DMS53 (cell line): ENCODE data around the gene FCRL6.
A peak's percentile ranks its signal among the peaks of the same experiment; 100 is the strongest.

Experiments used
- DNase-seq: peaks from one replicate; lab custom pipeline; 2025; lab: John Stamatoyannopoulos, UW

FCRL6 gene, protein sequence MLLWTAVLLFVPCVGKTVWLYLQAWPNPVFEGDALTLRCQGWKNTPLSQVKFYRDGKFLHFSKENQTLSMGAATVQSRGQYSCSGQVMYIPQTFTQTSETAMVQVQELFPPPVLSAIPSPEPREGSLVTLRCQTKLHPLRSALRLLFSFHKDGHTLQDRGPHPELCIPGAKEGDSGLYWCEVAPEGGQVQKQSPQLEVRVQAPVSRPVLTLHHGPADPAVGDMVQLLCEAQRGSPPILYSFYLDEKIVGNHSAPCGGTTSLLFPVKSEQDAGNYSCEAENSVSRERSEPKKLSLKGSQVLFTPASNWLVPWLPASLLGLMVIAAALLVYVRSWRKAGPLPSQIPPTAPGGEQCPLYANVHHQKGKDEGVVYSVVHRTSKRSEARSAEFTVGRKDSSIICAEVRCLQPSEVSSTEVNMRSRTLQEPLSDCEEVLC

DNA sequence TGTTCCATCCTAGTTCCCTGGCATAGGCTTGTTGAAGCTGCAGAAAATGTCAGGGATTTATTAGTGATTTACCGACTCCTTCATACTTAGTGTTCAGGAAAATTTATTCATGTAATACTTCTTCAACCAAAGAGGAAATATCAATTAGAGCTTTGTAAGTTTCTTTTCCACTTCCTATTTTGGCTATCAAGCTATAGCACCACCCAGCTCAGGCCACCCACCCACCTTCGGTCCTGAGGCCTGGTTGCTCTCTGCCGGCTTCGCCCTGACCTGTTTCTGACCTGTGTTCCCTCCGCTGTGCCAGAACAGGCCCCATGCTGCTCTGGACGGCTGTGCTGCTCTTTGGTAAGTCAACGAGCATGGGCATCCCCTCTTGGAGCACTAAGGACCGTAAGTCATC is at the start of gene FCRL6:
TSS of gene FCRL6 (plus strand) at position 250 of the 400 bp plus-strand sequence. CDS start at position 315, 65 bp downstream.
- DNase-seq: no peak

DNA sequence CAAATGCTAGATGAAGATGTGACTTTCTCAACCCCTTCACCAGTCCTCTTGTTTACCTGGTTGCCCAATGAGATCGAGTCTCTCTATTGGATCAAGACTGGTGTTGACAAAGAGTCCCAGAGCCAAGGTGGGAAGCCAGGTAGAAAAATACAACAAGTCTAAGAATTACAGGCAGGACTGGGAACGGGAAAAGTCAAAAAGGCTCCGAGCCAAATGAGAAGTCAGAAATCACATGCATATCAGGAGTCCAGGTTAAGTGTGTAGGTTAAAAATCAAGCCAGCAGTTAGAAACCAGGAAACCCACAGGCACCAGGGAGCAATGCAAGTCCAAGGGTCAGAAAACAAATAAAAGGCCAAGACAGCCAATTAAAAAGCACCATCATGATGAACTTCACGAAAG is 48.8 kb upstream of the FCRL6 start:
- no peak for DNase-seq

DNA sequence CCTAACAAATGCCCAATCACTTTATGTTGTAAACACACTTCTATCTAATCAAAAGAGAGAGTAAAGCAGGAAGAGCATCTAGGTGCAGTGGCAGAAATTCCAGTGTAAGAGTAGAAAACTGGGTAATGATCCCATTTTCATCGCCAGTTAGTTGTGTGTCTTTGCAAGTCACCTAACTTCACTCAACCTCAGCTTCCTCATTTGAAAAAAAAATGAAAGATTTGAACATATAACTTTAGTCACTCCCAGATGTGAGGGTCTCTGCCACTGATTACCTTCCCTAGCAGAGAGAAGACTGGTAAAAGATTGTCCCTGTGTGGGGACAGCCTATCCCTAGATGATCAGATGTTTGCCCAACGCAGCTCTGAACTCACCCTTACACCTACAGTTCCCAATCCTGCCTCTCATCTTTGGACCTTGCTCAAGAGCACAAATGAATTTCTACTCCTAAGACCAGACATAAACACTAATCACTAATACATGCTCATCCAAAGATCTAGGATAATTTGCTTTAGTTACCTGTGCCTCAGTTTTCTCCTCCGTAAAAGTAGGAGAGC is 46.6 kb upstream of the FCRL6 start:
- DNase-seq: no peak

DNA sequence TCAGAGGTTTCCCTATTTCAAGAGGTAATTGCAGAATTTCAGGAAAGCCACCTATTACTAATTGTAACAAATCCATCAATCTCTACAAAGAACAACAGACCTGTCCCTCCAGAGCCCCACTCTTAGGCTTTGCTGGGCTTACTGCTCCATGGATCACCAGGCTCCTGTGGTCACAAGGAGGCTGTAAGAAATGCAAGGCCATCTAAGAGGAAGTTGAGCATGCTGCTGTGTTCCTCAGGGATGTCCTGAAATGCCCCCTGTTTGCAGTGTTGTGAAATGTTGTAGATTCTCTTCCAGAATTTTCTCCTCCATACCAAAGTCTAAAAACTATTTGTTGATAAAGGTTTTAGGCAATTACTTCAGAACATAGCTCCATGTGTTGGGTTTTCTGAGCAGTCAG is 45.8 kb upstream of the FCRL6 start:
- no peak for DNase-seq

DNA sequence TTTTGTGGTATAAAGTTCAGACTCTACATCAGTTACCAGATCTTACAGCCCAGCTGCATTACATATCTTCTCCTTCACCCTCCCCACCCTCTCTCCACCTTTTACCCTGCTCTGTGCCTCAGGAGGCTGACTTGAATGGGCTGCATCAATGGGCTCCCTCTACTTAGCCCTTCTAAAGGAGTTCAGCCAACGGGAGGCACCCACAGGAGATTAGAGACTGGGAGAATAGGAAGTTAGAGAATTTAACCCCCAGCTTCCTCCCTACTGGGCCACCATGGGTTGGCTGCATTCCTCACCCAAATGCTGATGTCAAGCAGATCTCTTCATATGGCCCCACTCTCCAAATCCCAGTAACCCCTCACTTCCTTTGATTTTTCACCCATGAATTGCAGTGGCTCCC is 38.5 kb upstream of the FCRL6 start:
- no peak for DNase-seq

DNA sequence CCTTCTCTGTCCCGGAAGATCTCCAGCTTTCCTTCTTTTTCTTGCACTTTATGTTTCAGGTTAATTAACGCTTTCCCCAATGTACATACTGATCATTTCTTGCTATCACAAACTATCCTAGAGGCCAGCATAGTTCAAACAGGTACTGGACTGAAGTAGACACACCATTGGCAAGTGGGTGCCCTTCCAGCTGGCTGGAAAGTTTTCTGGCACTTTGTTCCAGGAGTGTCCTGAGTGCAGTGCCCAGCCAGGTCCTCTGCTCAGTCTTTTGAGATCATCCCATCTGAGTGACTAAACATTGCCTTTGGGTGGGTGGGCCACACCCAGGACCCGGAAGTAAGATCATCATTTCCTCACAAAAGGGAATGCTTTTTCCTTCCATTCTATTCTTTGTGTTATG is 36.4 kb upstream of the FCRL6 start:
- DNase-seq: no peak

DNA sequence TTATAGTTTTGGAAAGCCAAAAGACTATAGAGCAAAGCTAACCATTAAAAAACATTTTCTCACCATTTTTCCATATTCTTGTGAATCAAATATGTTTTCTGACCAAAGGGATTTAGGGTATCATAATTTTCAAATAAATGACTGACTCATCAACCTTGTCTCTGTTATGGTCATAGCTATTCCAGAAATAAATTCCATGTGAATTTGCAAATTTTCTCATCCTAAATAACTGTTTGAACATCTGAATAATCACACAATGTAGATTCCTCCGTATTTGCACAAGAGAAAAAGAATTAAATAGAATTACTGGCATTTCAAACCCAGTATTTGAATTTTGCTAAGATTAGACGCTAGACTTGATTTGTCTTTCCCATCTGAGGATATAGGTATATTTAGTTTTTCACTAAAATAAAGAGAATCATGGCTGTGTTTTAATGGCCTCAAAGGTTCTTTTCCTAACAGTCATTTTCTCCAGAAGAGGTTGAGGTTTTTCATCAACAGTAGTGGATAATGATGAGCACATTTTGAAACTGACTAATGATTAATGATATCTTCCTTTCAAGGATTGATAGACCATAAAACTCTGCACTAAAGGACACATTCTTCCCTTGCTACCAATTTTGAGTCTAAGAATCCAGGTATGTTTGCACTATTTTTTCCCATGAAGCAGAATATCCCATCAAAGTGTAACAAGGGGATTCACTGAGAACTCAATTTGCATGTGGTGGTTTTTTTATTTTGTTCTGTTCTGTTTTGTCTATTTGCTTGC is 30.8 kb upstream of the FCRL6 start:
- DNase-seq: no peak

DNA sequence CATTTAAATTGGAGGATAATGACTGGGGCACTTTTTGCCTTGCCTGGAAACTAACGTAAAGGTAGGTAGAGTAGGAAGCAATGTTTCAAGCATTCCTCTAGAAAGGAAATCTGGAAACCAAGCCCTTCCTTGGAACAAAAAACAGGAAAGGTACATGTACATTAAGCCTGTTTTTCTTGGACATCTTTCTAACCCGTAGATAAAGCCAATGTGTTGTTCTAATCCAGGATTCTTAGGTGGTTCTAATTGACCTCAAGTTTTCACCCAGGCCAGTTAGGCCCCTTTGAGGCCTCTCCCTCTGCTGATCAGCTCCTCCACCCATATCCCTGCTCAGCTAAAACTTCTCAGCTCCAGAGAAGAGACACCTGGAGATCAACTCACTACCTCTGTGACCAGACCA is 27.7 kb upstream of the FCRL6 start:
- DNase-seq: no peak

DNA sequence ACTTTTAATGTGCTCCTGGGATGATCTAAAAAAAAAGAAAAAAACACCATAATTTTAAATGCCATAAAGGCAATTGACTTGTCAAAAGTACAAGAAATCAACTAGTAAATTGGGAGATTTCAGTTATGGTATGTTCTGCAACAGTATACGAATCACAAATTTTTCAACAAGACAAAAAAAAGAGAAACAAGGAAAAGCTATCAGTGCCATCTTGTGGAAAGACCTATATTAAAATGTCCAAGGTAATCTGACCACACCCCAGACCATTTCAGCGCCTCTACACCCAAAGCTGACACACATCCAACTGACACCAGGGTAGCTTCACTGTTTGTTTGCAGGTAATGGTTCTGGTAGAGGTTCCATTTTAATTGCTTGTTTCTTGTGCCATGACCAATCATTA is 26.4 kb upstream of the FCRL6 start:
- peak; percentile 8 for DNase-seq

DNA sequence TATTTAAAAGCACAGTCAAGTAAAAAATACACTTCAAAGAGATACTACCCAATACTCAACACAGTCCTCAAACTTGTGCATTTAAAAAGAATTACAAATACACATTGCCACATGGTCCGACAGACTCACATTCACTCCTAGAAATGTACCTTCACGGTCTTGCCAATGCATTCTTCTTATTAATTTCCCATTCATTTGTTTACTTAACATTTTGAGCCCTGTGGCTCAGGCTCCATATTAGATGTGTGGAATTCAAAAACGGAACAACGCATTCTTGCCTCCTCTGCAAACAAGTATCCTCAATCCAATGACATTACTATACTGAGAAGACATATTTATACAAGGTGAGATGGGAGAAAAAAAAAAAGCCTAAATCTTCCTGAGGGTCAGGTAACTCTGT is 23.9 kb upstream of the FCRL6 start:
- DNase-seq: no peak

DNA sequence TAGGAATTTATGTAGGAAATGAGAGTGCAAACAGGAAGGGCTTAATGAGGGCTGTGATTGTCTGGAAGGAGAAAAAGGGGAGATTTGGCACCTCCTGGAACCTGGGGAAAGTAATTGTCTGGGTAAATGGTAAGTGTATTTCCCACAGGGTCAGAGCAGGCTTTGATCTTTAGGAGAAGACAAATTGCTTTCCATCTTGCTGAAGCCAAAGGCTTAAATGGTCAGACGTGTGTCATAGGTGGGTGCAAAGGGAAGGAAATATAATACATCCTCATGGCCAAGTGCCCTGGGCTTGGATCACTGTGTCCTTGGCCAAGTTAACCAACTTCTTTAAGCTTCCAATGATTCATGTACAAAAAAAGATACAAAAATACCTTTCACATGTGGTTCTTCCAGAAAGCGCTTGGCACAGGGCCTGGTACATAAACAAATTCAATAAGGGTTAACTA is 22.7 kb upstream of the FCRL6 start:
- DNase-seq: no peak

DNA sequence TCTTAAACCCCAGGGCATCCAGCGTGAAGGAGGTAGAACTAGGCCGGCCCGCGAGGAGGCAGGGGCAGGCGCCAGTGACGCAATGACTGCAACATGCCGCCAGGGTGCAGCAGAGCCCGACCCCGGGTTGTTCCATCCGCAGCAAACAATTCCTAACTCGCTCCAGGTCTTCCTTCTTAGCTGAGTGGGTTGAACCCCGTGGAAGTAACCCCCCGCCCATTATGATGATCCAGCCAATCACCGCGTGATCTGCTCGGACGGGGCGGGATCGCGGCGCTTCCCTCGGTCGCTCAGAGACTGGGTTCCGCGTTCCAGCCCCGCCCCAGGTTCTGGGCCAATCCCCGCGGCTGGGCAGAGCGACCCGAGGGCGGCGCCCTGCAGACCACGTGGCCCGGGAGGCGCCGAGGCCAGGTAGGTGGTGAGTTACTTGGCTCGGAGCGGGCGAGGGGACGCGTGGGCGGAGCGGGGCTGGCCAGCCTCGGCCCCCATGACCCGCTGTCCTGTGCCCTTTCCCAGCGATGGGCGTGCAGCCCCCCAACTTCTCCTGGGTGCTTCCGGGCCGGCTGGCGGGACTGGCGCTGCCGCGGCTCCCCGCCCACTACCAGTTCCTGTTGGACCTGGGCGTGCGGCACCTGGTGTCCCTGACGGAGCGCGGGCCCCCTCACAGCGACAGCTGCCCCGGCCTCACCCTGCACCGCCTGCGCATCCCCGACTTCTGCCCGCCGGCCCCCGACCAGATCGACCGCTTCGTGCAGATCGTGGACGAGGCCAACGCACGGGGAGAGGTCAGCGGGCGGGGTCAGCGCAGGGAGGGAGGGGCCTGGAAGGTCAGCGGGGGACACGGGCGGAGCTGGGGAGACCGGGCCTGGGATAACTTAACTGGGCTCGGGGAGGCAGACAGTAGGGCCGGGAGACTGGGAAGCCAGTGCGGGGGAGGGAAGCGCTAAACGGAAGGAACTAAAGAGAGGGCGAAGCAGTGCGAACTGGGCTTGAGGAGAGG is 21.3 kb upstream of the FCRL6 start, which contains the start of gene DUSP23:
TSS of gene DUSP23 (plus strand) at position 380 of the 1,000 bp plus-strand sequence. CDS start at position 519, 139 bp downstream.
- DNase-seq: peak; percentile 99

DNA sequence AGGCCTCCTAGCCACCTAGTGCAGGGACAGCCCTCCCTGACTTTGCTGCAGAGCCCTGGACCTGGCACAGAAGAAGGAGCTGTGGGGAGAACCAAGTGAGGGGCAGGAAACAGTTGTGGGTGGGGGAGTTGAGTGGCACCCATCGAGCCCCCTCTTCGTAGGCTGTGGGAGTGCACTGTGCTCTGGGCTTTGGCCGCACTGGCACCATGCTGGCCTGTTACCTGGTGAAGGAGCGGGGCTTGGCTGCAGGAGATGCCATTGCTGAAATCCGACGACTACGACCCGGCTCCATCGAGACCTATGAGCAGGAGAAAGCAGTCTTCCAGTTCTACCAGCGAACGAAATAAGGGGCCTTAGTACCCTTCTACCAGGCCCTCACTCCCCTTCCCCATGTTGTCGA is 20.2 kb upstream of the FCRL6 start:
- no peak for DNase-seq

DNA sequence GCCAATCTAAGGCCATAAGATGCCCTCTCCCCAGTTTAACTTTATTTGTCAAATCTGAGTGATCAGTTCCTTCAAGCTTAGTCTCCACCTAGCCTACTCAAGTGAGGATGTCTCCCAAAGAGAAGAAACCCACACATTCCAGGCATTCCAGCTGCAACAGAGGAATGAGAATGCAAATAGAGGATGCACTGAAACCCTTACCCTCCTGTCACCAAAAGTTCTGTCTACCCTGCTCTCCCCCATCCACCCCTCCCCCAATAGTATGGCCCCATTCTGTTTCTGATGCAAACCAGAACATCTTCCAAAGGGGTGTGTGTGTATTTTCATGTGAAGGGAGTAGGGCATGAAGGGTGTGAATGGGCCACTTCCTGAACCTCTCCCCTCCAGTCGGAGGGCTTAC is 18.4 kb upstream of the FCRL6 start:
- DNase-seq: no peak

DNA sequence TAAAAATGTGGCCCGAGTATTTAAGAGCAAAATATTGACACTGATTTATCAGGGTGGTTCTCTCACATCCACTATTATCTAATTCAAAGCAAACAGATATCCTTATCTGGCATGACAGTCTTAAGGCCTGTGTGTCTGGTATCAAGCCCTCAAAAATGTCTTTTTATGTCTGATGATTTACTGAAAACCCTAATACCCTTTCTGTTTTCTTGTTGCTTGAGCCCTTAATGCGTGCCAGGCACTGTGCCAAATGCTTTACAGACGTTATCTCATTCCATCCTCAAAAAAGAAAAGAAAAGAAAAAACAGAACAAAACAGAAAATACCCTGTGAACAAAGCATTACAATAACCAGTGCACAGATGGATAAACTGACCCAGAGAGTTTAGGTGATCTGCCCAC is 15.7 kb upstream of the FCRL6 start:
- DNase-seq: no peak

DNA sequence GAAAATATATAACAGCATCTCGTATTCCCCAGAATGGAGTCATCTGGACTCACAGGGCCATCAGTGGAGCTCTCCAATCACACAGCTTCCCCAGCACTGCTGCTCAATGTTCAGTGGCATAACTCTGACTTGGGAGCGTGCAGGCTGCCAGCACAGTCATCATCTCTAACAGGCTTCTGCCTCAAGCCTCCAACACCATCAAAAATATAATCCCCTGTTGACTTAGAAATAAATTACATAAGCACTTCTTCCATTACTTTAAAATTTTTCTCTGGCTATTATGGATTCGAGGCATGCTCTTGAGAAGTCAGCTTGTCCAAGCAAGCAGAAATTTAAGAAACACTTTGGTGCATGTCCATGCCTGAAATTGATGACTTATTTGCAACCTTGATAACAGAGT is 15.2 kb upstream of the FCRL6 start:
- no peak for DNase-seq

DNA sequence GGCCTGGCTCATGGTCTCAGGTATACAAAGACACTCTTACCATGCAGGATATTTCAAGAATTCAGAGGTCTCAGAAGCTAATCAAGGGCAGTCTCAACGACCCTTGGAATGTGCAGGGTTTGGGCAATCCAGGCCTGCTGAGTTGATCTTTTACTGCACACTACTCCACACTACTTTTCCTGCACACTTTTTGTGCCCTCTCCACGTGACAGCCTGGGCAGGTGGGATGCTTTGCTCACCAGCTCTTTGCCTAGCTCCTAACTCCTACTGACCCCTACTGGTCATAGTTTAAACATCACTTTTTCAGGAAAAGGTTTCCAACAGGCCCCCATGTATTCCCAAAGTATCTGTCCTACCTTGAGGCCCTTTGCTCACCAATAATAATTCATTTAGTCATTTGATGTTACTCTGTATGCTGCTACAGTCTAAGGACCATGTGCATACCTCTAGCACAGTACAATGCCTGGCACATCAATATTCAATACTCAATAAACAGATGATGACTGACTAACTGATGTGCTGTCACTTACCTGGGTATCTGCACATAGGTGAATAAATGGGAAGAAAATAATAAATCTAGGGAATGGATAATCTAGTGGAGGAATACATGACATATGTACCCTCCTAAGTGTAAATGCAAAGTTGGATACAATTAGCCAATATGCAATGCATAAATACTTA is 11.8 kb upstream of the FCRL6 start:
- DNase-seq: peak; percentile 73

DNA sequence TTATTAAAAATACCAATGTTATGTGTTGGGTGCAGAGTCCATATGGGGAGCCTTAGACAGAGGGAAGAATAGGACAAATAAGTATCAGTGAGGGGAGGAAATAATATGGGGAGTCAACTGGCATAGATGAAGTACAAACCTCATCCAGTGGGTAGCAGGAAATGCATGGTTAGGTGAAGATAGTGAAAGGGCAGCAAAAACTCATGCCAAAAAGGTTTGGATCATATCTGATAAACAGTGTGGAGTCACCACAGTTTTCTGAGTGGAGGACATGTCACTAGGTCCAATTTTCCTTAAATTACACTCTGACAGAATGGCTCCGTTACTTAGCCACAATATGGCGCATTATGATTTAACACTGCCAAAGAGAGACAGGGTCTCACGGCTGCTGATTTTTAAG is 11.1 kb upstream of the FCRL6 start:
- DNase-seq: no peak

DNA sequence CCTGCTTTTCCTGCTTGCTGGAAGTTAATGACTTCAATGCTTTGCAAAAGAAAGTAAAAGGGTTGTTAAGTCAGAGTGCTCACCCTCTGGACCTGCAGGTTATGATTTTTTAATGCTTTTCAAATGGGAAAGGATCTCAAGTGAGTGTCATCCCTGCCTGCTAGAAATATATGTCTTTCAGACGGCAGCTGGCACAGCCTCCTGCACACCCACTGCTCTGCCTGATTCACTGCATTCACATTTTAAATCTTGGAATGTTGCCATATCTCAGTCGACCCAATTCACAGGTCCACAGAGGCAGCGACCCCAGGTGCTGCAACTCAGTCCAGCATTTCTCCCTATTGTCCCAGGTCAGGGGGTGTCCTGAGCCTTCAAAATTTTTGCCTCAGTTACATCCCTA is 10.7 kb upstream of the FCRL6 start:
- no peak for DNase-seq

DNA sequence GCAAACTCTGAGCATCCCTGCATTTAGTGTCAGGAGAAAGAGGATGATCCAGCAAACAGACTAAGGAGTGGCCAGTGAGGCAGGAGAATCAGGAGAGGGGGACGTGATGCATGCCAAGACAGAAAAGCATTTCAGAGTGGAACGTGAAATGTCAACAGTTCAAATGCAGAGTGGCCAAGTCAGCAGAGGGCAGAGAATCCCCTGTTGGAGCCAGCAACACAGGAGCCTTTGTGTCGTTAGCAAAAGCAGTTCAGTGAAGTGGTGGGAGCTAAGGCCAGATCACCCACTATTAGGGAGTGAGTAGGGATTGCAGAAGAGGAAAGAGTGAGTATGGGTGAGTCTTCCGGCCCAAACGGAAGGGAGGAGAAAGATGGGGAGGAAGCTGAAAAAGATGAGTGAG is 6.6 kb upstream of the FCRL6 start:
- DNase-seq: no peak

DNA sequence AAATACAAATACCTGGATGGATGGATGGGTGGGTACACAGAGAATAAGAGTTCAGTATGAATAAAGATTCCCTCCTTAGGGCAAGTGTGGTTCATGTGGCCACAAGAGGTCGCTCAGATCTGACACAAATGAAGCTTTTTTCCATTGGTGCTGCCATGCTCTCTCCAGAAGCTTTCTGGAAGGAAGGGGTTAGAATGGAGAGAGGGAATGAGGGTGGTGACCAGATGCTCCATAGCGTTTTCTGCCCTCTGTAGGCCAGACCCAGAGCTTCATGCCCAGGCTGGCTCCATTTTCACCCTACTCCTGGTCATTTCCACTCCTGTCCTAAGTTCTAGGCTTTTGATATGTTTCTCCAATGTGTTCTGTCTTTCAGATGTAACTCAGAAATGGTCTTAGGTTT is 3.3 kb upstream of the FCRL6 start:
- DNase-seq: peak; percentile 97
